HEK293 (cell line): ENCODE results near the gene RTN4.
"Not testable (repeated sequence)": the region's sequence is repeated elsewhere in the genome, so short reads cannot be mapped to it uniquely, and the experiment has no call there.

Source experiments
- CTCF ChIA-PET: fragments of 350-600 bp; formaldehyde crosslinking; extraction: SDS; loops from one replicate; lab custom pipeline; 2021; ENCODE audit warnings: antibody characterized with exemption; lab: Yijun Ruan, JAX
- POLR2A ChIA-PET: fragments of 300-600 bp; formaldehyde crosslinking; extraction: SDS; loops from one replicate; lab custom pipeline; 2020; ENCODE audit warnings: antibody characterized with exemption, inconsistent platforms; lab: Yijun Ruan, JAX
- H3K27ac ChIP-seq: fragments of 200-500 bp; sonication (Bioruptor generic); 2 replicates; pipeline ENCODE4 v1.5.1; 2014; ENCODE audit warnings: low read depth, low read length, control low read depth, inconsistent platforms; ENCODE audit errors: extremely low read depth
- H3K36me3 ChIP-seq, 2 experiments: fragments of 200-500 bp in 1 of 2; sonication (Bioruptor generic) in 1 of 2; 1 replicate in 1 of 2; 2 replicates in 1 of 2; pipeline ENCODE4 v1.5.1; 2014 to 2017; ENCODE audit warnings: inconsistent platforms in 2 of 2, low read length in 2 of 2; ENCODE audit not compliant: control insufficient read depth in 2 of 2, insufficient read depth in 1 of 2
- H3K4me1 ChIP-seq: fragments of 200-500 bp; sonication (Bioruptor generic); 2 replicates; pipeline ENCODE4 v1.5.1; 2014; ENCODE audit warnings: mild to moderate bottlenecking, low read length, inconsistent platforms; ENCODE audit not compliant: control insufficient read depth, insufficient read depth
- H3K4me3 ChIP-seq: 2 replicates; pipeline ENCODE4 v1.5.1; 2011; ENCODE audit warnings: low read depth, mild to moderate bottlenecking, control low read depth, low read length, moderate library complexity
- H3K9me3 ChIP-seq: fragments of 200-500 bp; sonication (Bioruptor generic); 2 replicates; pipeline ENCODE4 v1.5.1; 2014; ENCODE audit warnings: low read depth, low read length, inconsistent platforms; ENCODE audit not compliant: control insufficient read depth, insufficient read depth
- GLIS1 ChIP-seq: fragments of 450-650 bp; formaldehyde crosslinking; IDR thresholded peaks from 2 replicates; pipeline ENCODE4 v1.5.1; 2016; ENCODE audit warnings: missing biosample characterization, missing genetic modification characterization
- HOXC10 ChIP-seq: sonication (generic); formaldehyde crosslinking; IDR thresholded peaks from 2 replicates; pipeline ENCODE4 v1.8.1; 2023; ENCODE audit warnings: mild to moderate bottlenecking, missing genetic modification reagents
- SCRT1 ChIP-seq: fragments of 450-650 bp; formaldehyde crosslinking; IDR thresholded peaks from 2 replicates; pipeline ENCODE4 v1.5.1; 2016; ENCODE audit warnings: missing biosample characterization, missing genetic modification characterization, borderline replicate concordance
- WT1 ChIP-seq: fragments of 450-650 bp; formaldehyde crosslinking; IDR thresholded peaks from 2 replicates; pipeline ENCODE4 v1.5.1; 2016; ENCODE audit warnings: missing biosample characterization, missing genetic modification characterization
- ZNF112 ChIP-seq: fragments of 450-650 bp; formaldehyde crosslinking; IDR thresholded peaks from 2 replicates; pipeline ENCODE4 v1.5.0; 2017; ENCODE audit warnings: missing biosample characterization, missing genetic modification characterization
- ZNF132 ChIP-seq: fragments of 450-650 bp; formaldehyde crosslinking; IDR thresholded peaks from 2 replicates; pipeline ENCODE4 v1.5.1; 2017; ENCODE audit warnings: missing biosample characterization, missing genetic modification characterization, borderline replicate concordance
- ZNF133 ChIP-seq: fragments of 450-650 bp; formaldehyde crosslinking; IDR thresholded peaks from 2 replicates; pipeline ENCODE4 v1.5.1; 2016; ENCODE audit warnings: missing biosample characterization, missing genetic modification characterization
- ZNF16 ChIP-seq: fragments of 450-650 bp; formaldehyde crosslinking; IDR thresholded peaks from 2 replicates; pipeline ENCODE4 v1.5.1; 2016; ENCODE audit warnings: low read depth, missing biosample characterization, missing genetic modification characterization
- ZNF221 ChIP-seq: fragments of 450-650 bp; formaldehyde crosslinking; IDR thresholded peaks from 2 replicates; pipeline ENCODE4 v1.5.1; 2017; ENCODE audit warnings: missing biosample characterization, missing genetic modification characterization, borderline replicate concordance
- ZNF274 ChIP-seq, 2 experiments: fragments of 200-500 bp in 1 of 2; fragments of 450-650 bp in 1 of 2; sonication (Bioruptor generic) in 1 of 2; formaldehyde crosslinking in 1 of 2; IDR thresholded peaks; 2 replicates each; pipeline versions ENCODE4 v1.5.1 to v1.6.1; 2014 to 2016; ENCODE audit warnings: borderline replicate concordance in 1 of 2, inconsistent platforms in 1 of 2, low read length in 1 of 2, missing biosample characterization in 1 of 2, missing genetic modification characterization in 1 of 2
- ZNF324 ChIP-seq: fragments of 450-650 bp; formaldehyde crosslinking; IDR thresholded peaks from 2 replicates; pipeline ENCODE4 v1.5.1; 2016; ENCODE audit warnings: missing biosample characterization, missing genetic modification characterization
- ZNF433 ChIP-seq: fragments of 450-650 bp; formaldehyde crosslinking; IDR thresholded peaks from 2 replicates; pipeline ENCODE4 v1.5.1; 2016; ENCODE audit warnings: missing biosample characterization, missing genetic modification characterization, low read depth
- ZNF777 ChIP-seq: fragments of 450-650 bp; formaldehyde crosslinking; IDR thresholded peaks from 2 replicates; pipeline ENCODE4 v1.5.1; 2017; ENCODE audit warnings: missing biosample characterization, missing genetic modification characterization, borderline replicate concordance
- ZNF785 ChIP-seq: fragments of 450-650 bp; formaldehyde crosslinking; IDR thresholded peaks from 2 replicates; pipeline ENCODE4 v1.5.1; 2016; ENCODE audit warnings: missing biosample characterization, missing genetic modification characterization
- TF ChIP-seq, protein P1 (sequence below): fragments of 450-650 bp; formaldehyde crosslinking; IDR thresholded peaks from 2 replicates; pipeline ENCODE4 v1.5.1; 2017; ENCODE audit warnings: missing biosample characterization, missing genetic modification characterization
- TF ChIP-seq, protein P2 (sequence below): fragments of 450-650 bp; formaldehyde crosslinking; IDR thresholded peaks from 2 replicates; pipeline ENCODE4 v1.5.1; 2016; ENCODE audit warnings: missing biosample characterization, missing genetic modification characterization
- TF ChIP-seq, protein P3 (sequence below): fragments of 450-650 bp; formaldehyde crosslinking; IDR thresholded peaks from 2 replicates; pipeline ENCODE4 v1.5.1; 2016; ENCODE audit warnings: missing biosample characterization, missing genetic modification characterization
- TF ChIP-seq, protein P4 (sequence below): fragments of 450-650 bp; formaldehyde crosslinking; IDR thresholded peaks from 2 replicates; pipeline ENCODE4 v1.5.1; 2016; ENCODE audit warnings: missing biosample characterization, missing genetic modification characterization, borderline replicate concordance
- TF ChIP-seq, protein P5 (sequence below): fragments of 450-650 bp; formaldehyde crosslinking; conservative IDR thresholded peaks from 2 replicates; pipeline ENCODE4 v1.5.1; 2016; ENCODE audit warnings: low read depth, missing biosample characterization, missing genetic modification characterization

Gene RTN4

DNA sequence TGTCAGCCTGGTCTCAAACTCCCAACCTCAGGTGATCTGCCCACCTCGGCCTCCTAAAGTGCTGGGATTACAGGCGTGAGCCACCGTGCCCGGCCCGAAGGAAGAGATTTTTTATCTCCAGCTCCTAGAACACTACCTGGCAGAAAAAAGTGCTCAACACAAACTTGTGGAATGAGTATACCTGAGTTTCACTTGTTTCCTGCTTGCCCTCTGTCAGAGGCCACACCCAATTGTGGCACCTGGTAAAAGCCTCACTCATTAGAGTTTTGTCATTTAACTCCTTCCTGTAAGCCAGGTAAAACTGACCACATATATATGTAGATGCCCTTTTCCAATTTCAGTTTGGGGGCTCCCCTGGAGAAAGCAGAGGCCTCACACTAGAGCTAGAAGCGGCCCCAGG, 42.2 kb upstream of the RTN4 start:
- Histone ChIP-seq H3K4me1 (peaks cover 6% of the 10 kb centered on the region), H3K9me3 (no peaks in the 10 kb centered on the region), H3K27ac (no peak overlapping the region), H3K4me3 (no peak overlapping the region), H3K36me3 (no peaks in the 10 kb centered on the region)
- TF ChIP-seq HOXC10 (no peak), ZNF274 (IDR thresholded peaks at IDR 0.05; ENCODE audit: low read length) (no peak), ZNF274 (tag by site-specific recombination; IDR thresholded peaks at IDR 0.05; ENCODE audit: borderline replicate concordance) (no peak), WT1 (tag by site-specific recombination) (no peak), ZNF16 (tag by site-specific recombination) (no peak), ZNF785 (tag by site-specific recombination) (no peak)
- TF ChIP-seq, protein P1, sequence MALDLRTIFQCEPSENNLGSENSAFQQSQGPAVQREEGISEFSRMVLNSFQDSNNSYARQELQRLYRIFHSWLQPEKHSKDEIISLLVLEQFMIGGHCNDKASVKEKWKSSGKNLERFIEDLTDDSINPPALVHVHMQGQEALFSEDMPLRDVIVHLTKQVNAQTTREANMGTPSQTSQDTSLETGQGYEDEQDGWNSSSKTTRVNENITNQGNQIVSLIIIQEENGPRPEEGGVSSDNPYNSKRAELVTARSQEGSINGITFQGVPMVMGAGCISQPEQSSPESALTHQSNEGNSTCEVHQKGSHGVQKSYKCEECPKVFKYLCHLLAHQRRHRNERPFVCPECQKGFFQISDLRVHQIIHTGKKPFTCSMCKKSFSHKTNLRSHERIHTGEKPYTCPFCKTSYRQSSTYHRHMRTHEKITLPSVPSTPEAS = no peak
- TF ChIP-seq, protein P2, sequence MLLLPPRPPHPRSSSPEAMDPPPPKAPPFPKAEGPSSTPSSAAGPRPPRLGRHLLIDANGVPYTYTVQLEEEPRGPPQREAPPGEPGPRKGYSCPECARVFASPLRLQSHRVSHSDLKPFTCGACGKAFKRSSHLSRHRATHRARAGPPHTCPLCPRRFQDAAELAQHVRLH (tag by site-specific recombination) = no peak
- CTCF ChIA-PET = interaction anchor here (0.6 to 1.3 kb wide), 2 partner anchors 23 to 108 kb away, joined by 3 to 4 read pairs; no protein-coding TSS in a partner anchor
- POLR2A ChIA-PET = interaction anchor here (0.6 to 1.7 kb wide), 2 partner anchors 42 to 147 kb away, joined by 6 to 7 read pairs; partner anchors contain the start of gene RTN4

DNA sequence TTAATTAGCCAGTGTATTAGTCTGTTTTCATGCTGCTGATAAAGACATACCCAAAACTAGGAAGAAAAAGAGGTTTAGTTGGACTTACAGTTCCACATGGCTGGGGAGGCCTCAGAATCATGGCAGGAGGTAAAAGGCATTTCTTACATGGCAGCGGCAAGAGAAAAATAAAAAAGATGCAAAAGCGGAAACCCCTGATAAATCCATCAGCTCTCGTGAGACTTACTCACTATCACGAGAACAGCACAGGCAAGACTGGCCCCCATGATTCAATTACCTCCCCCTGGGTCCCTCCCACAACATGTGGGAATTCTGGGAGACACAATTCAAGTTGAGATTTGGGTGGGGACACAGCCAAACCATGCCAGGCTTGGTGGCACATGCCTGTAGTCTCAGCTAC, 41.4 kb upstream of the RTN4 start:
- H3K36me3 ChIP-seq, H3K4me3 ChIP-seq, H3K27ac ChIP-seq, H3K9me3 ChIP-seq, CTCF ChIA-PET, H3K4me1 ChIP-seq: not testable (repeated sequence)
- POLR2A ChIA-PET = interaction anchor here (1.7 kb wide), 1 partner anchor 41 kb away, joined by 7 read pairs; the partner anchor contains the start of gene RTN4

DNA sequence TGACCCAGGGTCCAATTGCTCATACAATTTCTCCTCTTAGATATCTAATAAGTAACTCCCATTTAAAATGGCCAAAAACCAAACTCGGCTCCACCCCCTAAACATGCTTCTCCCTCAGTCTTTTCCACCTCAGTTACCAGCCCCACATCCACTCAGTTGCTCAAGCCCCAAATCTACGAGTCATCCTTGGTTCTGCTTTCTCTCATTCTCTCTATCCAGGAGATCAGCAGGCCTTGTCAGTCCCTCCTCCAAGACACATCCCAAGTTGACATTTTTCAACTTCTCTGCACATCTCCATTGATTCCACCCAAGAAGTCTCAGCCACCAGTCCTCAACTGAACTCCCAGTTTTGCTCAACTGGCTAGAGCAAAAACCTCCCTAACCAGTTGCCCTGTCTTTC, 40.5 kb upstream of the RTN4 start:
- no peaks in the 10 kb centered on the region for H3K4me1 ChIP-seq
- H3K9me3 ChIP-seq = no peaks in the 10 kb centered on the region
- no peaks in the 10 kb centered on the region for H3K36me3 ChIP-seq
- no peak overlapping the region for H3K4me3 ChIP-seq
- ChIA-PET POLR2A (interaction anchor here (1.1 kb wide), 1 partner anchor 40 kb away, joined by 3 read pairs; the partner anchor contains the start of gene RTN4), CTCF (interaction anchor here (0.5 kb wide), 1 partner anchor 203 kb away, joined by 3 read pairs; no protein-coding TSS in a partner anchor)
- H3K27ac ChIP-seq = no peak overlapping the region
- TF ChIP-seq, protein P3, sequence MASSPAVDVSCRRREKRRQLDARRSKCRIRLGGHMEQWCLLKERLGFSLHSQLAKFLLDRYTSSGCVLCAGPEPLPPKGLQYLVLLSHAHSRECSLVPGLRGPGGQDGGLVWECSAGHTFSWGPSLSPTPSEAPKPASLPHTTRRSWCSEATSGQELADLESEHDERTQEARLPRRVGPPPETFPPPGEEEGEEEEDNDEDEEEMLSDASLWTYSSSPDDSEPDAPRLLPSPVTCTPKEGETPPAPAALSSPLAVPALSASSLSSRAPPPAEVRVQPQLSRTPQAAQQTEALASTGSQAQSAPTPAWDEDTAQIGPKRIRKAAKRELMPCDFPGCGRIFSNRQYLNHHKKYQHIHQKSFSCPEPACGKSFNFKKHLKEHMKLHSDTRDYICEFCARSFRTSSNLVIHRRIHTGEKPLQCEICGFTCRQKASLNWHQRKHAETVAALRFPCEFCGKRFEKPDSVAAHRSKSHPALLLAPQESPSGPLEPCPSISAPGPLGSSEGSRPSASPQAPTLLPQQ = no peak
- no peak for TF ChIP-seq ZNF777 (tag by site-specific recombination)
- TF ChIP-seq SCRT1 = no peak
- TF ChIP-seq ZNF274 (IDR thresholded peaks at IDR 0.05; ENCODE audit: low read length) = no peak
- TF ChIP-seq ZNF274 (tag by site-specific recombination; IDR thresholded peaks at IDR 0.05; ENCODE audit: borderline replicate concordance) = no peak
- TF ChIP-seq ZNF324 (tag by site-specific recombination) = no peak
- TF ChIP-seq ZNF221 = no peak
- TF ChIP-seq ZNF132 (tag by site-specific recombination) = no peak
- TF ChIP-seq, protein P4, sequence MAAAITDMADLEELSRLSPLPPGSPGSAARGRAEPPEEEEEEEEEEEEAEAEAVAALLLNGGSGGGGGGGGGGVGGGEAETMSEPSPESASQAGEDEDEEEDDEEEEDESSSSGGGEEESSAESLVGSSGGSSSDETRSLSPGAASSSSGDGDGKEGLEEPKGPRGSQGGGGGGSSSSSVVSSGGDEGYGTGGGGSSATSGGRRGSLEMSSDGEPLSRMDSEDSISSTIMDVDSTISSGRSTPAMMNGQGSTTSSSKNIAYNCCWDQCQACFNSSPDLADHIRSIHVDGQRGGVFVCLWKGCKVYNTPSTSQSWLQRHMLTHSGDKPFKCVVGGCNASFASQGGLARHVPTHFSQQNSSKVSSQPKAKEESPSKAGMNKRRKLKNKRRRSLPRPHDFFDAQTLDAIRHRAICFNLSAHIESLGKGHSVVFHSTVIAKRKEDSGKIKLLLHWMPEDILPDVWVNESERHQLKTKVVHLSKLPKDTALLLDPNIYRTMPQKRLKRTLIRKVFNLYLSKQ (tag by site-specific recombination) = no peak
- TF ChIP-seq ZNF112 = no peak
- TF ChIP-seq GLIS1 (tag by site-specific recombination) = no peak
- no peak for TF ChIP-seq ZNF133 (tag by site-specific recombination)
- TF ChIP-seq, protein P5, sequence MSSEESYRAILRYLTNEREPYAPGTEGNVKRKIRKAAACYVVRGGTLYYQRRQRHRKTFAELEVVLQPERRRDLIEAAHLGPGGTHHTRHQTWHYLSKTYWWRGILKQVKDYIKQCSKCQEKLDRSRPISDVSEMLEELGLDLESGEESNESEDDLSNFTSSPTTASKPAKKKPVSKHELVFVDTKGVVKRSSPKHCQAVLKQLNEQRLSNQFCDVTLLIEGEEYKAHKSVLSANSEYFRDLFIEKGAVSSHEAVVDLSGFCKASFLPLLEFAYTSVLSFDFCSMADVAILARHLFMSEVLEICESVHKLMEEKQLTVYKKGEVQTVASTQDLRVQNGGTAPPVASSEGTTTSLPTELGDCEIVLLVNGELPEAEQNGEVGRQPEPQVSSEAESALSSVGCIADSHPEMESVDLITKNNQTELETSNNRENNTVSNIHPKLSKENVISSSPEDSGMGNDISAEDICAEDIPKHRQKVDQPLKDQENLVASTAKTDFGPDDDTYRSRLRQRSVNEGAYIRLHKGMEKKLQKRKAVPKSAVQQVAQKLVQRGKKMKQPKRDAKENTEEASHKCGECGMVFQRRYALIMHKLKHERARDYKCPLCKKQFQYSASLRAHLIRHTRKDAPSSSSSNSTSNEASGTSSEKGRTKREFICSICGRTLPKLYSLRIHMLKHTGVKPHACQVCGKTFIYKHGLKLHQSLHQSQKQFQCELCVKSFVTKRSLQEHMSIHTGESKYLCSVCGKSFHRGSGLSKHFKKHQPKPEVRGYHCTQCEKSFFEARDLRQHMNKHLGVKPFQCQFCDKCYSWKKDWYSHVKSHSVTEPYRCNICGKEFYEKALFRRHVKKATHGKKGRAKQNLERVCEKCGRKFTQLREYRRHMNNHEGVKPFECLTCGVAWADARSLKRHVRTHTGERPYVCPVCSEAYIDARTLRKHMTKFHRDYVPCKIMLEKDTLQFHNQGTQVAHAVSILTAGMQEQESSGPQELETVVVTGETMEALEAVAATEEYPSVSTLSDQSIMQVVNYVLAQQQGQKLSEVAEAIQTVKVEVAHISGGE = no peak
- TF ChIP-seq, protein P1 = no peak
- no peak for TF ChIP-seq ZNF433 (tag by site-specific recombination)
